Muscle layer of duodenum (tissue), 2 donors: ENCODE data around the gene LRIT3.
"Not testable (repeated sequence)": the region's sequence is repeated elsewhere in the genome, so short reads cannot be mapped to it uniquely, and the experiment has no call there.

Source experiments
- H3K27ac ChIP-seq: one replicate; pipeline ENCODE4 v1.7.0; 2013; ENCODE audit warnings: mild to moderate bottlenecking, low read length
- H3K27me3 ChIP-seq: one replicate; pipeline ENCODE4 v1.7.0; 2013; ENCODE audit warnings: low read depth, mild to moderate bottlenecking, control low read depth, low read length
- H3K36me3 ChIP-seq, 2 donors: one replicate each; pipeline ENCODE4 v1.7.0; 2013; ENCODE audit warnings: low read length in 2 of 2, control low read depth in 1 of 2, mild to moderate bottlenecking in 1 of 2; ENCODE audit not compliant: insufficient read depth in 2 of 2, control insufficient read depth in 1 of 2
- H3K4me1 ChIP-seq, 2 donors: one replicate each; pipeline ENCODE4 v1.7.0; 2013; ENCODE audit warnings: low read length in 2 of 2, mild to moderate bottlenecking in 2 of 2, control low read depth in 1 of 2, moderate library complexity in 1 of 2; ENCODE audit not compliant: insufficient read depth in 2 of 2, control insufficient read depth in 1 of 2
- H3K4me3 ChIP-seq, 2 donors: one replicate each; pipeline ENCODE4 v1.7.0; 2013; ENCODE audit warnings: low read length in 2 of 2, low read depth in 1 of 2, mild to moderate bottlenecking in 1 of 2
- H3K9me3 ChIP-seq, 2 donors: one replicate each; pipeline ENCODE4 v1.7.0; 2013; ENCODE audit warnings: low read length in 2 of 2, control low read depth in 1 of 2, mild to moderate bottlenecking in 1 of 2; ENCODE audit not compliant: control insufficient read depth in 1 of 2
- donor health status: healthy.

LRIT3 gene

DNA sequence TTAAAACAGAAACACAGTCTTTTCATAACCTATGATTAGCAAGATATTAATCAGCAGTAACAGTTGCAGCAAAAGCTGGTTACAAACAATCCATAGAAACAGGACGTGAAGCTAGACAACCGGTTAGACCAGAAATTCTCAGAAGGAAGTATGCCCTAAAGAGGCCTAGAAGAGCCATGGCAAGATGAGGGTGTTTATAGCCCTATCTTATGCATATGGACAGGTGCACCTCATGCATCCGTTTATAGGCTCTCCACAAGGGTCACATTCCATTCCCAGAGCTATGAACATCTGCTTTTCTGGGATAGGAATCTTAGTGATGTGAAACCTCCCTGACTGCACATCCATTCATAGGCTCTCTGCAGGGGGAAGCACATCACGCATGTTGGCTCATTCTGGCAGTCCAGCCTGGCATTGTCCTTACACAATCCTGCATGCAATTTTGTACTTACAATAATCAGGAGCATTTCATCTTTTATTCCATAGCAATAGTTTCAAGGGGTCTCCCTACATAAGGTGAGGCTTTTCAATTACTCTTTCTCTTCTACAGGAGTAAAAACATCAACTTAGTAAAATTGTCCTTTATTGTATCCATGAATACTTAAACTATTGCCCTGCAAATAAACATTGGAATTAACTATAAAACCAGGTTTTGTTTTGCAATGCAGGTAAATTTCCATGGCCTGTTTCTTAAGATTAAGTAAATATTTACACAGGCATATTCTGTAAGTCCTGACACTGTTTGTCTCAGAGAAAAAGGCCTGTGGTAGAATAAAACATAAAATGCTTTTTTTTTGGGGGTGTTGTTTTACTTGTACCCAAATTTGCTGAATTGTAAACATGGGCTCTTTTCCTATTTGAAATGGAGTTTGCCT lies 11.8 kb downstream of the LRIT3 start:
- not testable (repeated sequence) for H3K9me3 ChIP-seq, H3K36me3 ChIP-seq, H3K27me3 ChIP-seq, H3K4me3 ChIP-seq, H3K4me1 ChIP-seq, H3K27ac ChIP-seq

DNA sequence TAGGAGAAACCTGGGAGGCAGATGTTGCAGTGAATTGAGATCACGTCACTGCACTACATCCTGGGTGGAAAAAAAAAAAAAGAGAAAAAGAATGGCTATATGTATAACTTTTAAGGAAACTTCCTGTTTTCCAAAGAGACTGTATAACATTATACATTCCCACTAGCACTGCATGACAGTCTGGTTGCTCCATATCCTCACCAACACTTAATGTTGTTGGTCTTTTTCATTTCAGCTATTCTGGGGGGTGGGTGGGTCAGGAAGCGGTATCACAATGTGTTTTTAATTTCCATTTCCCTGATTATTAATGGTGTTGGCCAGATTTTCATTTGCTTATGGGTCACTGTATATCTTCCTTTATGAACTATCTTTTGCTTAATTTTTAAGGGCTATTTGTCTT lies 13.4 kb downstream of the LRIT3 start:
- Histone ChIP-seq H3K27ac (no peak overlapping the region), H3K36me3 (no peaks in the 10 kb centered on the region), H3K4me3 (no peak overlapping the region), H3K4me1 (no peaks in the 10 kb centered on the region), H3K27me3 (no peaks in the 10 kb centered on the region), H3K9me3 (peaks cover 0 to 6% of the 10 kb centered on the region in 2 donors)

DNA sequence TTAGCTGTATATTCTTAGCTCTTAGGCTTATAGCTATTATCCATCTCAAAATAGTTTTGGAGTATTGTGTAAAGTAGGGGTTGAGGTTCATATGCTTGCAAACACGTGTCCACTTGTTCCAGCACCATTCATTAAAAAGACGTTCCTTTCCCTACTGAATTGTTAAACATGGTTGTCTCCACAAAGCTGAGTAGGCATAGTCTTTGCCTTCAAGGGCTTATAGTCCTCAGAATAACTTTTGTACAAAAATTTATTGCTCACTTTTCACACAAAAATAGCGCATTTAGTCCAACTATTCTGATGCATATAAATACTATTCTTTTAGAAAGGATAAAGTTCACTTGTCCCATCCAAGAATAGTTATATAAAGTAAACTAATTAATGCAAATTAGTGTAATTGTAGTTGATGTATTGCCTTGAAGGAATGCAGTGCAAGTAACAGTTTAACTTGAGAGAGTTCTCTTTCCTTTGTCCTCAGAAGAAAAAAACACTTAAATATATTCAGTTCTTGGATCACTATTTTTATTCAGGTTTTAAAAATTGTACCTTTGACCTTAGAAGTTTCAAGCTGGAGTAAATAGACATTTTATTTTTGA lies 14.1 kb downstream of the LRIT3 start:
- Histone ChIP-seq H3K27me3 (no peaks in the 10 kb centered on the region), H3K9me3 (peaks cover 0 to 6% of the 10 kb centered on the region in 2 donors), H3K27ac (no peak overlapping the region), H3K36me3 (no peaks in the 10 kb centered on the region), H3K4me3 (no peak overlapping the region), H3K4me1 (no peaks in the 10 kb centered on the region)

DNA sequence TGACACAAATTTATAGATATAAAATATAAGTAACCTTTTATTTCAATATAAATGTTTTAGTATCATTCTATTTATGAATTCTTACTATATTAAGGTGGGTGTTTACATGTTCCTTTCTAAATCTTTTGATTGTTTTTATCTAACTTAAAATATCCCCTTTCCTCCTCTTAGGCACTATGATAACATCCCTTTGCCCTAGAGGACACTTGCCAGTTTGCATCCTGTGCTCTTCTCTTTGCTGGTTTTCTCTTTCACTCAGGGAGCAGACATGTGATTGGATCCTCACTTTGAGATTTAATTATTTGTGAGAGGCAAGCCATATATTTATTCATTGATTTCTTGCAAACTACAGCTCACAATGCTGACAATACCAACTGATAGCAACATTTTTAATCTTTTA lies 16.2 kb downstream of the LRIT3 start:
- H3K27ac ChIP-seq, result no peak overlapping the region
- H3K9me3 ChIP-seq, result peaks cover 0 to 6% of the 10 kb centered on the region in 2 donors
- no peaks in the 10 kb centered on the region for H3K27me3 ChIP-seq
- peaks cover 0 to under 1% of the 10 kb centered on the region in 2 donors for H3K36me3 ChIP-seq
- H3K4me1 ChIP-seq, result no peaks in the 10 kb centered on the region
- no peak overlapping the region for H3K4me3 ChIP-seq

DNA sequence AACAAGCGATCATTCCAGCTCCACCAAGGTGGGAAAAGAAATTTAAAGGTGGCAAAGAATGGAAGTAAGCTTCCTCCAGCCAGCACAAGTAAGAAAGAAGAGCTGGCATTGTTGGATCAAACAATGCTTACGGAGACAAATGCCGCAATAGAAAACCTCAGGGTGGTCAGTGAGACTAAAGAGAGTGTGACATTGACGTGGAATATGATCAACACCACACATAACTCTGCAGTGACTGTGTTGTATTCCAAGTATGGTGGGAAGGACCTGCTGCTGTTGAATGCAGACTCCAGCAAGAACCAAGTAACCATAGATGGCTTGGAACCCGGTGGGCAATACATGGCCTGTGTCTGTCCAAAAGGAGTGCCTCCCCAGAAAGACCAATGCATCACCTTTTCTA lies 22.2 kb downstream of the LRIT3 start:
- no peaks in the 10 kb centered on the region for H3K4me1 ChIP-seq
- H3K27ac ChIP-seq, result no peak overlapping the region
- H3K36me3 ChIP-seq, result peaks cover 0 to 13% of the 10 kb centered on the region in 2 donors
- no peak overlapping the region for H3K4me3 ChIP-seq
- H3K27me3 ChIP-seq, result no peaks in the 10 kb centered on the region
- no peaks in the 10 kb centered on the region for H3K9me3 ChIP-seq

DNA sequence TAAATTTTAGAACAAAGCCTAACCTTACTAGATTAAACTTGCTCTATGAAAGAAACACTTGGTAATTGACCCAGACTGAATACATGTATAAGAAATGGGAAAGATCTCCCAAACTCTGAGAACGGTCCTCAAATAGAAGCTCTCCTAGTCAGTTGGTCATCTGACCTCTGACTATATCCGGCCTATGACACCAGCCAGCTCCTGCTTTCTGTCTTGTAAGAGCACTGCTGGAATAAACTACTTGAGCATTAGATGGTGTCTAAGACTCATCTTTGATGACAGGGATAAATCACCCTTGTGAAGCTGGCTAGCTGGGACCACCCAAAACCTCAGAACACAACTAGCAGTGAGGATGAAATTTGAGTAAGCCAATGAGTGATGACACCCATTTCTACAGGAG lies 24.2 kb downstream of the LRIT3 start:
- Histone ChIP-seq H3K27ac (no peak overlapping the region), H3K36me3 (peaks cover 0 to 13% of the 10 kb centered on the region in 2 donors), H3K4me1 (no peaks in the 10 kb centered on the region), H3K27me3 (no peaks in the 10 kb centered on the region), H3K9me3 (no peaks in the 10 kb centered on the region), H3K4me3 (no peak overlapping the region)

DNA sequence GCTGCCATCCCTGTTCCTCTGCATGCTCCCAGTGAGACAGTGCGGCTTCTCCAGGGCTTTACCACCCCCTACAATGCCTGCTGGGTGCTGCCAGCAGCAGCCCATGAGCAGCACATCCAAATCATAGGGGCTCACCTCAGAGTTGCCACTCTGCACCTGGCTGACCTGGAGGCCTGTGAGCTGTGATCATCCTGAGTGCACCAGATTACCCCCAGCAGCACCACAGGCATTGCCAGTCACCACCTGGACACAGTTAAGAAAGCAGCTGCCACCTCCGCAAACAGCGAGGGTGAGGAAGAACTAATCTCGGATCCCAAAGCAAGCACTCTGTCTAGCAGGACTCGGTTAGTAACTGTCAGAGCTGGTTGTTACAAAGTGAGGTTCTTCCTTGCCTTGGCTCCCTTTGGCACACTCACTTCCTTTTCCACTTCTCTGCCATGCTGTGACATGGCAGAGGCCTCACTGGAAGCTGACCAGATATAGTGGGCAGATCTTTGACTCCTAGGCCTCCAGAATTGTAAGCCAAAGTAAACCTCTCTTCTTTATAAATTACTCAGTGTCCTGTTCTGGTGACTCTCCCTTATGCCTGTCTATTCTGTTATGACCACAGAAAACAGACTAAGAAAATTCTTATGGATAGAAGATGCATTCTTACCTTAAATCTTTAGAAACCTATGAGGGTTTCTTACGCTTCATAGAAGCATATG lies 25.2 kb downstream of the LRIT3 start:
- Histone ChIP-seq H3K4me1 (no peaks in the 10 kb centered on the region), H3K27ac (no peak overlapping the region), H3K9me3 (no peaks in the 10 kb centered on the region), H3K36me3 (peaks cover 0 to 13% of the 10 kb centered on the region in 2 donors), H3K4me3 (no peak overlapping the region), H3K27me3 (no peaks in the 10 kb centered on the region)

DNA sequence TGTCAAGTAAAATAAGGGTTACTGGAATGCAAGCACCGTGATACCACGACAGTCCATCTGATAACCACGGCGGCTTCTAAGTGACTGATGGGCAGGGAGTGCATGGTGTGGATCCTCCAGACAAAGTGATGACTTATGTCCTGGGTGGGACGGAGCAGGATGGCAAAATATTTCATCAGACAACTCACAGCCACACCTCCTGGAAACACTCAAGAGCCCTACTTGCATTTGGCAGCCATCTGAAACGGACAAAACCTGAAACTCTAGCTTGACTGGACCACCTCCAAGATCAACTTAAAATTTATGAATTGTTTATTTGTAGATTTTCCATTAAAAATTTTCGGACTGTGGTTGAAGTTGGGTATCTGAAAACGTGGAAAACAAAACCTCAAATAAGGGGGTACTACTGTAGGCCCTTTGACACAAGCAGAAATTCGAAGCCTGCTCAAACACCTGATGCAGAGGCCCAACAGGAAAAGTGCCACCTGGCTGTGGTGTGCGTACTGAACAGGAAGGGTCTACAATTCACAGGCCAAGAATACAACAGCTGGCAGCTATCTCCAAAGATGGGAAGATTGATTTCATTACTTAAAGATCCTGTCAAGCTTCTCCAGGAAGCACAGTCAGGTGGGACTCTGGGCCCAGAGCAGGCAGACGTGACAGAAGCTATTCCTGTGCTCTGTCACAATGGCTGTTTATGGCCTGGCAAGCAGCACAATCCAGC lies 26.0 kb downstream of the LRIT3 start:
- H3K9me3 ChIP-seq, result no peaks in the 10 kb centered on the region
- no peak overlapping the region for H3K27ac ChIP-seq
- peaks cover 0 to 13% of the 10 kb centered on the region in 2 donors for H3K36me3 ChIP-seq
- H3K27me3 ChIP-seq, result no peaks in the 10 kb centered on the region
- no peaks in the 10 kb centered on the region for H3K4me1 ChIP-seq
- H3K4me3 ChIP-seq, result no peak overlapping the region

DNA sequence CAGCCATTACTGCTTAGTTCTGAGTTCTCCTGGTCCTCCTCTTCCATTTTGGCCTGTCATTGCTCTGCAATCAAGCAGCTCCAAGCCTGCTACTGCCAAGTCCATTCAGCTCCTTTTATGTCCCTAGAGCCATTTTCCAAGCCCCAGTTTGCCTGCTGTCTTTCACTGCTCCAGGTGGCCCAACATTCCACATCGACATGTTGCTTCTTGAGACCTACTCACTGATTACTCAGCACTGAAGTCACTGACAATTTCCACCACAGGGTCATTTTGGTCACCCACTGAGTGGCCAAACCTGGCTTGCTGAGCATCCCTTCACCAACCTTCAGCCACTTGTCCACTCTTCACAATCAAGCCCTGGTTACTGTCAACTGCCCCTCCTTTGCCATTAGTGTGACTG lies 27.2 kb downstream of the LRIT3 start:
- no peak overlapping the region for H3K27ac ChIP-seq

DNA sequence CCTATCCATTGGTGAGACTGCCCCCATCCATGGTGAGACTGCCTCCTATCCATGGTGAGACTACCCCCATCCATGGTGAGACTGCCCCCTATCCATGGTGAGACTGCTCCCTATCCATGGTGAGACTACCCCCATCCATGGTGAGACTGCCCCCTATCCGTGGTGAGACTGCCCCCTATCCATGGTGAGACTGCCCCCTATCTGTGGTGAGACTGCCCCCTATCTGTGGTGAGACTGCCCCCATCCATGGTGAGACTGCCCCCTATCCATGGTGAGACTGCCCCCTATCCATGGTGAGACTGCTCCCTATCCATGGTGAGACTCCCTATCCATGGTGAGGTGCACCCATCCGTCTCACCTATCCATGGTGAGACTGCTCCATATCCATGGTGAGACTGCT lies 27.6 kb downstream of the LRIT3 start:
- not testable (repeated sequence) for H3K9me3 ChIP-seq, H3K4me1 ChIP-seq, H3K4me3 ChIP-seq, H3K27ac ChIP-seq, H3K27me3 ChIP-seq, H3K36me3 ChIP-seq

More for the DNA sequence above, 27.2 kb downstream of the LRIT3 start:
- Histone ChIP-seq H3K4me1 (no peaks in the 10 kb centered on the region), H3K27me3 (no peaks in the 10 kb centered on the region), H3K9me3 (no peaks in the 10 kb centered on the region), H3K36me3 (peaks cover 0 to 3% of the 10 kb centered on the region in 2 donors), H3K4me3 (no peak overlapping the region)
